AG09319 (cell line): ENCODE data around the gene SERPINE3.
A peak's percentile ranks its signal among the peaks of the same experiment; 100 is the strongest.

Experiments used
- DNase-seq: peaks from one replicate; pipeline ENCODE4 v3.0.0-alpha.2; 2010; ENCODE audit warnings: low read depth; ENCODE audit errors: extremely low read depth
- TF ChIP-seq, protein P1 (sequence below): IDR thresholded peaks from 2 replicates; pipeline ENCODE4 v1.5.1; 2011; ENCODE audit warnings: low read depth, mild to moderate bottlenecking, inconsistent platforms, low read length, moderate library complexity

Gene SERPINE3

DNA sequence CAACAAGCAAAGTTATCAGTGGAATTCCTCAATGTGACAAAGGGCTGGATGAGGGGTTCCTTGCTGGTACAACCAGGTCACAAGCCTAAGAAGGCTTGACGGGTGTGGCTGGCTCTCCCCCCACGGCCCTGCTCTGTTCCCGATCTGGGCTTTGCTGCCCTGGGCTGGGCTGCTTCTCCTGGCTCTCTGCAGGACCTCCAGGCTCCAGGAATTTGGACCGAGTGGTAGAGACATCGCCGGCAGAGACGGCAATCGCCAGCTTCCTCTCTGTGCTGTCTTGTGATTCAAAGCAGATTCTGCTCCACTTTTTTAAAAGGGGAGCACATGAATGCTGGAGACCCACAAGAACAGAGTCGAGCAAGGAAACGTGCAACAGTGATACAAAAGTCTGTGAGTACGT, at the start of gene SERPINE3:
Gene SERPINE3 (plus strand): TSS at position 338 of the 400 bp plus-strand sequence. CDS start 1,401 bp downstream, outside the sequence.
- DNase-seq, result no peak
- TF ChIP-seq, protein P1, sequence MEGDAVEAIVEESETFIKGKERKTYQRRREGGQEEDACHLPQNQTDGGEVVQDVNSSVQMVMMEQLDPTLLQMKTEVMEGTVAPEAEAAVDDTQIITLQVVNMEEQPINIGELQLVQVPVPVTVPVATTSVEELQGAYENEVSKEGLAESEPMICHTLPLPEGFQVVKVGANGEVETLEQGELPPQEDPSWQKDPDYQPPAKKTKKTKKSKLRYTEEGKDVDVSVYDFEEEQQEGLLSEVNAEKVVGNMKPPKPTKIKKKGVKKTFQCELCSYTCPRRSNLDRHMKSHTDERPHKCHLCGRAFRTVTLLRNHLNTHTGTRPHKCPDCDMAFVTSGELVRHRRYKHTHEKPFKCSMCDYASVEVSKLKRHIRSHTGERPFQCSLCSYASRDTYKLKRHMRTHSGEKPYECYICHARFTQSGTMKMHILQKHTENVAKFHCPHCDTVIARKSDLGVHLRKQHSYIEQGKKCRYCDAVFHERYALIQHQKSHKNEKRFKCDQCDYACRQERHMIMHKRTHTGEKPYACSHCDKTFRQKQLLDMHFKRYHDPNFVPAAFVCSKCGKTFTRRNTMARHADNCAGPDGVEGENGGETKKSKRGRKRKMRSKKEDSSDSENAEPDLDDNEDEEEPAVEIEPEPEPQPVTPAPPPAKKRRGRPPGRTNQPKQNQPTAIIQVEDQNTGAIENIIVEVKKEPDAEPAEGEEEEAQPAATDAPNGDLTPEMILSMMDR, result no peak

GRCh38 chr13:51291341-51291740, 48.1 kb upstream of the SERPINE3 start:
- DNase-seq, result no peak
- TF ChIP-seq, protein P1, result no peak

DNA sequence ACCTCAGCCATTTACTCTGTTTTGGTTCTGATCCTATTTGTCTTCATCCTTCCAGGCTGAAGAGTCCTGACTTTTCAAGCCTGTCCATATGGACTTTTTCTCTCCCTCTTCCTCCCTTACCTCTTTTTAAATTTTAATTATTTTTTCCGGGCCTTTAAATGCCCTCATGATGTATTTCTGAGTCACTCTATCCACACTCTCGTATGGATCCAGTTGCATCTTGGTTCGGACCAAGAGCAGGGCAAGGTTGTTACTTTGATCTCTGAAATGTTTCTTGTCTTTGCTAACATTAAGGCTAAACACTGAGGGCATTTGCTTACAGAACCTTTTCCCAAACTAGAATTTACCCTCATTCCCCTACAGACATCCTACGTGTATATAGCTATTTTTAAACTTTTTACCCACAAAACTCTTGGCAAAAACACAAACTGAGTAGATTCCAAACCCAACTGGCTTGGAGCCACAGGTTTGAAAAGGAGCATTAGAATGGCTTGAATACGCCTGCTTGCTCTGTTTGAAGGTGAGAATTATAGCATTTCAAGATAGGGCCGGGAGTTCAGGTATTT, 47.4 kb upstream of the SERPINE3 start:
- peak; percentile 10 for DNase-seq
- TF ChIP-seq, protein P1, result no peak

GRCh38 chr13:51297556-51297955, 41.9 kb upstream of the SERPINE3 start:
- no peak for DNase-seq
- TF ChIP-seq, protein P1, result no peak

DNA sequence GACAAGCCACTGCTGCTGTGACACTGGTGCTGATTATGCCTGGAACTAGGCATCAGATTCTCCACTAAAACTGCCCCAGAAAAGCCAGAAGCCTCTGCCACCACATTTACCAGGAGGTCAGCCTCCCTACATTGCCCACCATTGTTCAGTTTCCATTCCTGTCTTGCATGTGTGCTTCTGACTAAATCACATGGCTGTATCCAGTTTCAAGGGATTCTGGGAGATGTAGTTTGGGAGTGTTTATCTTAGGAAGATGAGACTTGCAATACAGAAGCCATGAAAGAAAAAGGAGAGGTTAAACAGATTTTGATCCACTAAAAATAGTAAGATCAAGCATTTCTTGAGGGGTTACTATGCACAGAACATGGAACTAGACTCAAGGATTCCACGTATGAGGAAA, 40.7 kb upstream of the SERPINE3 start:
- TF ChIP-seq, protein P1, result no peak
- DNase-seq, result no peak

GRCh38 chr13:51303063-51303552, 36.4 kb upstream of the SERPINE3 start:
- TF ChIP-seq, protein P1, result no peak
- no peak for DNase-seq

DNA sequence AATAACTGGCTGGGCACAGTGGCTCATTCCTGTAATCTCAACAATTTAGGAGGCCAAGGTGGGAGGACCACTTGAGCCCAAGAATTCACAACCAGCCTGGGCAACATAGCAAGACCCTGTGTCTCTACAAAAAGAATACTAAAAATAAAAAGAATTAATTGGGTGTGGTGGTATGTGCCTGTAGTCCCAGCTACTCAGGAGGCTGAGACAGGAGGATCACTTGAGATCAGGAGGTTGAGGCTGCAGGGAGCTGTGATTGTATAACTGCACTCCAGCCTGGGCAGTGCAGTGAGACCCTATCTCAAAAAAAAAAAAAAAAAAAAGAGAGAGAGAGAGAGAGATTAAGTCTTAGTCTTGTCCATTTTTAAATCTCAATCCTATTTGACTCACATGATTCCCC, 35.6 kb upstream of the SERPINE3 start:
- TF ChIP-seq, protein P1, result no peak
- DNase-seq, result no peak
